SU-DHL-6 (cell line): ENCODE measurements around the gene MARVELD2.

Experiments used
- CTCF ChIP-seq: fragments of 200-600 bp; sonication (generic); IDR thresholded peaks from one replicate; pipeline ENCODE4 v1.5.1; 2017; ENCODE audit warnings: antibody characterized with exemption, mild to moderate bottlenecking, low read length, moderate library complexity; ENCODE audit not compliant: insufficient read depth, poor library complexity, severe bottlenecking
- EZH2phosphoT487 ChIP-seq: fragments of 200-600 bp; sonication (generic), shearing (Covaris generic); conservative IDR thresholded peaks from 2 replicates; pipeline ENCODE4 v1.6.1; 2018; ENCODE audit warnings: mild to moderate bottlenecking, antibody characterized with exemption, low read length, moderate library complexity, mixed read lengths

- TF ChIP-seq CTCF (no peak), EZH2phosphoT487 (no peak)
Measured at GRCh38 chr5:69450116-69450515, 35.2 kb downstream of the MARVELD2 start.
